Tibial nerve (tissue), 4 donors: ENCODE data around the gene POMGNT2. TPM values are rescaled to one million over a fixed set of nuclear protein-coding genes. Genes with fewer than 3 reads are reported as not detected.

ENCODE experiments used
- DNase-seq, 2 donors: peaks; one replicate each; pipeline ENCODE4 v3.0.0-alpha.2; 2019; ENCODE audit warnings: low spot score in 2 of 2
- H3K27ac ChIP-seq, 4 donors: fragments of 200-600 bp; sonication (generic) in 3 of 4; one replicate each; pipeline ENCODE4 v1.5.1; 2017 to 2019; ENCODE audit warnings: mild to moderate bottlenecking in 1 of 4
- H3K27me3 ChIP-seq, 2 donors: fragments of 200-600 bp; sonication (generic) in 1 of 2; one replicate each; pipeline versions ENCODE4 v1.5.1 to v1.6.0; 2017 to 2019
- H3K36me3 ChIP-seq, 3 donors: fragments of 200-600 bp; sonication (generic); one replicate each; pipeline ENCODE4 v1.5.1; 2018 to 2019
- H3K4me1 ChIP-seq, 4 donors: fragments of 200-600 bp; sonication (generic) in 3 of 4; one replicate each; pipeline ENCODE4 v1.5.1; 2017 to 2019
- H3K4me3 ChIP-seq, 4 donors: fragments of 200-600 bp; sonication (generic) in 3 of 4; one replicate each; pipeline ENCODE4 v1.5.1; 2017 to 2019; ENCODE audit warnings: mild to moderate bottlenecking in 1 of 4, moderate library complexity in 1 of 4
- H3K9me3 ChIP-seq, 4 donors: fragments of 200-600 bp; sonication (generic) in 3 of 4; one replicate each; pipeline ENCODE4 v1.5.1; 2017 to 2019
- EP300 ChIP-seq, 2 donors: sonication (generic); formaldehyde crosslinking; IDR thresholded peaks; one replicate each; pipeline ENCODE4 v1.6.1; 2017; ENCODE audit warnings: antibody characterized with exemption in 2 of 2, mild to moderate bottlenecking in 1 of 2
- POLR2A ChIP-seq, 2 donors: fragments of 450-650 bp; IDR thresholded peaks; one replicate each; pipeline ENCODE4 v1.6.1; 2017; ENCODE audit warnings: antibody characterized with exemption in 2 of 2, mild to moderate bottlenecking in 2 of 2, moderate library complexity in 2 of 2
- WGBS, 2 donors: methylation state at CpG; one replicate each; pipeline ENCODE4 v1.1.5; 2018; 5-methylcytosine and 5-hydroxymethylcytosine counted together
- total RNA-seq, 4 donors: library from RNA; depleted of rRNA; stranded (reverse); fragments of >200 nt; gene quantifications; one replicate each; pipeline ENCODE4 v1.1.0, GENCODE V29; 2016
- TF ChIP-seq, protein P1 (sequence below), 5 experiments: fragments of 200-600 bp in 3 of 5; fragments of 450-650 bp in 2 of 5; sonication (generic) in 3 of 5; IDR thresholded peaks; one replicate each; pipeline ENCODE4 v1.5.1; 2016 to 2019; ENCODE audit warnings: antibody characterized with exemption in 5 of 5, mild to moderate bottlenecking in 3 of 5, moderate library complexity in 2 of 5

POMGNT2 gene
- total RNA-seq, 4 donors from 2014 or later: 22.2 to 39.4 (median 27.8) TPM

DNA sequence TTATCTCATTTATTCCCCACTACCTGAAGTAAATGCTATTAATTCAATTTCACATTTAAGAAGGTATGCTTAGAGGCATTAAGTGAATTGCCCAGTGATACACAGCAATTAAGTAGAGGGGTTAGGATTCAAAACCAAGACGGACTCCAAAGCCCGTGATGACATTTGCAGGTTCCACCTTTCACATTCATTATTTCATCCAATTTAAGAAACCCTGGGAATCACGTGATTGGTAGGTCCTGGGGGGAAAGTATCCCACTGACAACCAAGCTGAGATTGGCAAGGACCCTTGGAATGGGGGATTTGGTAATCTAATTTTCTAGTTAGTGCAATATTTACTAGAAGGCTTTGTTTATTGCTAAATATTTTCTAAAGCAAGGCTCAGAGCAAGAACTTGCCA is 1.8 kb downstream of the POMGNT2 start:
- H3K9me3 ChIP-seq: no peaks in the 10 kb centered on the region
- H3K27ac ChIP-seq: no peak overlapping the region
- 75 to 80% methylated on average over 3 of the region's 3 CpGs for WGBS, 2 donors
- no peak overlapping the region for H3K4me3 ChIP-seq
- DNase-seq: no peak
- peaks cover 0 to 27% (median 5%) of the 10 kb centered on the region in 4 donors for H3K4me1 ChIP-seq
- no peak for TF ChIP-seq EP300 (IDR thresholded peaks at IDR 0.05)
- TF ChIP-seq, protein P1, sequence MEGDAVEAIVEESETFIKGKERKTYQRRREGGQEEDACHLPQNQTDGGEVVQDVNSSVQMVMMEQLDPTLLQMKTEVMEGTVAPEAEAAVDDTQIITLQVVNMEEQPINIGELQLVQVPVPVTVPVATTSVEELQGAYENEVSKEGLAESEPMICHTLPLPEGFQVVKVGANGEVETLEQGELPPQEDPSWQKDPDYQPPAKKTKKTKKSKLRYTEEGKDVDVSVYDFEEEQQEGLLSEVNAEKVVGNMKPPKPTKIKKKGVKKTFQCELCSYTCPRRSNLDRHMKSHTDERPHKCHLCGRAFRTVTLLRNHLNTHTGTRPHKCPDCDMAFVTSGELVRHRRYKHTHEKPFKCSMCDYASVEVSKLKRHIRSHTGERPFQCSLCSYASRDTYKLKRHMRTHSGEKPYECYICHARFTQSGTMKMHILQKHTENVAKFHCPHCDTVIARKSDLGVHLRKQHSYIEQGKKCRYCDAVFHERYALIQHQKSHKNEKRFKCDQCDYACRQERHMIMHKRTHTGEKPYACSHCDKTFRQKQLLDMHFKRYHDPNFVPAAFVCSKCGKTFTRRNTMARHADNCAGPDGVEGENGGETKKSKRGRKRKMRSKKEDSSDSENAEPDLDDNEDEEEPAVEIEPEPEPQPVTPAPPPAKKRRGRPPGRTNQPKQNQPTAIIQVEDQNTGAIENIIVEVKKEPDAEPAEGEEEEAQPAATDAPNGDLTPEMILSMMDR (IDR thresholded peaks at IDR 0.05): no peak
- TF ChIP-seq POLR2A (IDR thresholded peaks at IDR 0.05): no peak
- no peaks in the 10 kb centered on the region for H3K27me3 ChIP-seq
- no peaks in the 10 kb centered on the region for H3K36me3 ChIP-seq

DNA sequence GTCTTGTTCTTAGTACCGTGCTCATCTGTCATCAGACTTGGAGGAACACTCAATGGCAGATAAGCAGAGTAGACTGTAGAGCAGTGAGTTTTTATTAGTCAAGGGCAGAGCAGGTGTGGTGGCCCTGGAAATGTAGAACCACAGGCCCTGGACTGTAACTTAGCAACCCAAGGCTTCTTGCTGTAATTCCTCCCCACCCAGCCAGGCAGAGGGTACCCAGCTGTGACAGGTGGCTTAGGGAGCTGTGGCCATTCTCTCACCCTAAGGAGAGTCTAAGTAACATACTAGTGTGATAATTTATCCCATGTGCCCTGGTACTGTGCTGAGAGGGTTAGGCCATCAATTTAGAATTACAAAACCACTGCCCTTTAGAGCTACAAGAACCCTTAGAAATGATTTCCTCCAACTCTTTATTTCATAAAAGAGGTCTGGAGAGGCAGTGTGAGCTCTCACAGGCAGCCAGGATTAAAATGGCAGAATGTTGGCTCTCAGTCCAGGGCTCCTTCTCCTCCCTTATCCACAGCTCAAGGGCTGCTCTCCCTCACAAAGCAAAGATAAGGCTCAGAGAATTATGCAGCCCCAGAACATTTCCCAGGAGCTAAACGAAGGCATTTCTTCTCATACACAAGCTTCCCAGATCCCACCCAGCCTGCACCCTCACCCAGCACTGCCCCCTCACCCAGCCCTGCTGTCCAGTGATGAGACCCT is 3.0 kb downstream of the POMGNT2 start:
- 65 to 78% methylated on average over 2 of the region's 2 CpGs for WGBS, 2 donors
- H3K36me3 ChIP-seq: no peaks in the 10 kb centered on the region
- H3K27me3 ChIP-seq: no peaks in the 10 kb centered on the region
- TF ChIP-seq EP300 (IDR thresholded peaks at IDR 0.05) (no peak), POLR2A (IDR thresholded peaks at IDR 0.05) (no peak)
- TF ChIP-seq, protein P1 (IDR thresholded peaks at IDR 0.05): no peak
- no peaks in the 10 kb centered on the region for H3K9me3 ChIP-seq
- H3K4me3 ChIP-seq: no peak overlapping the region
- H3K4me1 ChIP-seq: peaks cover 0 to 27% (median 5%) of the 10 kb centered on the region in 4 donors
- DNase-seq: no peak
- H3K27ac ChIP-seq: no peak overlapping the region

DNA sequence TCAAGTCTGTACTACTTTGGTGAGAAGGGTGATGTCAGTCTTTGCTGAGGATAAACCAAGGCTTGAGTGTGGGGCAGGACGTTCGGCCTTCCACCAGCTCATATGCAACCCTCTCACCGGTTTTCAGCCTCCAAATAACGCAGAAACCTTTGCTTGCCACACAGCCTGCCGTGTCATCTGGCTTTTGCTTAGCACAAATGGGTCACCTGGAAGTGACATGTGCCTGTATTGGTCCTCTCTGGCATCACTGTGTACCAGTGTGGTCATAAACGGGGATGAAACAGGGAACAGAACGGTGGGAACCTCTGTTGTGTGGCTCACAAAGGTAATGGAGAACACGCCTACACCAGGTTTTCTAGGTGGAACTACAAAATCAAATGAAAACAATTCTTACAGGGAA is 7.1 kb downstream of the POMGNT2 start:
- no peak for DNase-seq
- Histone ChIP-seq H3K9me3 (no peaks in the 10 kb centered on the region), H3K4me3 (no peak overlapping the region), H3K27ac (no peak overlapping the region), H3K27me3 (no peaks in the 10 kb centered on the region), H3K36me3 (peaks cover 0 to 5% (median 0%) of the 10 kb centered on the region in 3 donors), H3K4me1 (peaks cover 0 to 17% (median 0%) of the 10 kb centered on the region in 4 donors)
- WGBS, 2 donors: 88 to 91% methylated on average over 8 of the region's 8 CpGs
- TF ChIP-seq, protein P1 (IDR thresholded peaks at IDR 0.05): no peak
- TF ChIP-seq POLR2A (IDR thresholded peaks at IDR 0.05): no peak
- TF ChIP-seq EP300 (IDR thresholded peaks at IDR 0.05): no peak

DNA sequence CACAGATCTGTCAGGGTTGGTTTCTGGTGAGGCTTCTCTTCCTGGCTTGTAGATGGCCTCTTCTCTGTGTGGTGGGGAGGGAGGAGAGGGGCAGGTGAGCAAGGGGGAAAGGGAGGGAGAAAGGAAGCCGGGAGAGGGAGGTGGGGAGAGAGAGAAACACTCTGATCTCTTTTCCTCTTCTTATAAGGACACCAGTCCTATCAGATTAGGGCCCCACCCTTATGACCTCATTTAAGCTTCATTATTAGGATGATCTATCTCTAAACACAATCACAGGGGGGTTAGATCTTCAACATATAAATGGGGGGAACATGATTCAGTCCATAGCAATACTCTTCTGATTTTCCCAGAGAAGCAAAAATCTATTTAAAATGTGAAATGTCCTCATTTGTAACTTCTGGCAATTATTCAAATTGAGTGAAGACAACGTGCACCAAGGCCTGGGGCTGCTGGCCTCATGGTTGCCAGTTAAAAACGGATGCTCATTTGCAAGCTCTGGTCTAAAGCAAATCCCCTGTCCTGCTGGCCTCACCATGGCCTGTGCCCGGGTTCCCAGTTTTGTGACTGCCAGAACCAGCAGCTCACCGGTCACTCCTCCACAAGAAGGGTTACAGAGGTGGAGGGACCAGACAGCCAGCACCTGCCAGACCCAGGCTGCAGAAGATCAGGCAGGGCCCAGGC is 8.3 kb downstream of the POMGNT2 start:
- Histone ChIP-seq H3K9me3 (no peaks in the 10 kb centered on the region), H3K36me3 (peaks cover 0 to 5% (median 0%) of the 10 kb centered on the region in 3 donors), H3K27me3 (no peaks in the 10 kb centered on the region), H3K4me3 (no peak overlapping the region), H3K4me1 (peaks cover 0 to 21% (median 0%) of the 10 kb centered on the region in 4 donors), H3K27ac (no peak overlapping the region)
- 71% methylated on average over 5 of the region's 5 CpGs for WGBS, 2 donors
- TF ChIP-seq, protein P1 (IDR thresholded peaks at IDR 0.05): no peak
- DNase-seq: no peak

DNA sequence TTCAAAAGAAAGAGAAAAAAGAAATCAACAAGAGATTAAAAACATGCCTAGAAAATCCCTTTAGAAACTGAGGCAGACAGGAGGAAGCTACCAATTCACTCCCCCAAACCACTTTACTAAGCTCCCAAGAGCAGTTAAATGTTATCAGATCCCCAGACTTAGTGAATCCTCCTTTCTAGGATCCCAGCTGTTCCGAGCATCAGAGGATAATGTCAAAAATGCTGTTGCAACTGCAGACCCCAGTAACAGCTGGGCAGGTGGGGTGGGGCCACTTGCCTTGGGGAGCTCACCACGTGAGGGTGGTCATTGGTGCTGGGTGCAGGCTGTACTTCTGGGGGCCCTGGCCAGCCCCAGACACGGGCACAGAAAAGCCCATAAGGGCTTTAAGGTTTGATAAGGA is 9.1 kb downstream of the POMGNT2 start:
- no peak for DNase-seq
- H3K27ac ChIP-seq: no peak overlapping the region
- no peaks in the 10 kb centered on the region for H3K27me3 ChIP-seq
- H3K4me3 ChIP-seq: no peak overlapping the region
- peaks cover 0 to 22% (median 0%) of the 10 kb centered on the region in 4 donors for H3K4me1 ChIP-seq
- WGBS, 2 donors: 79 to 84% methylated on average over 3 of the region's 3 CpGs
- H3K9me3 ChIP-seq: no peaks in the 10 kb centered on the region
- TF ChIP-seq POLR2A (IDR thresholded peaks at IDR 0.05) (no peak), EP300 (IDR thresholded peaks at IDR 0.05) (no peak)
- TF ChIP-seq, protein P1 (IDR thresholded peaks at IDR 0.05): no peak
- peaks cover 0 to 5% (median 0%) of the 10 kb centered on the region in 3 donors for H3K36me3 ChIP-seq
